Measurements from ENCODE around the gene HINFP. TPM values are rescaled to one million over a fixed set of nuclear protein-coding genes. Genes with fewer than 3 reads are reported as not detected.

The HINFP gene
- polyA plus RNA-seq, 2 donors, result 9.1 to 16.0 TPM

DNA sequence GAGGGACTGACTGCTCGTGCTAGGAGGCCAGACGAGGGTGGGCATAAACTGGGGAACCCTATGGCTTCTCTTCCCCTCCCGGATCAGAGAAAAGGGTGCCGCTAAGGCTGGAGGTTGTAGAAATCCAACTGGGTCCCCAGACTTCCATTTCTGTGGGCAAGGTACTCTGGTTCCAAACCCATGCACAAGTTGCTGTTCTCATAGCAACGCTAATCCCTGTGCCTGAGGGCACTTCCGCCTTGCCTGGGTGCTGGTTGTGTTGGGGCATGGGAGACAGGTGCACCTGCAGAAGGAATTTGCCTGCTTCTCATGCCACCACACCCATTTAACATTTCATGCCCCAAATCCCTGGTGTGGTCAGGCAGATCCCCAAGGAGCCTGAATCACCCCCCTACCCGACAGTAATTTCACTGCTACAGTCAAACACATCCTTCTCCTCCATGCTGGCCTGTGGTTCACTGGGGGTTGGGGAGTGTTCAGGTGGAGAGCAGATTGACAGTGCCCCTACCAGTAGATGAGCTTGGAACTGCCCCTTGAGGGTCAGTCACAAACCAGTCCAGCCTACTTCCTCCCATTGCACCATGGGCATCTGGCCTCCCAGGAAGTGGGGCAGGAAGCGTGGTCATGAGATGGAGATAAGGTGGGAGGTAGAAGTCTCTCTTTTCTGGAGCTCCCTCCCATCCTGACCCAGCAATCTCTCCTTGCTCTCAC is 13.1 kb upstream of the HINFP start:
- peak overlapping the region; percentile 75 to 85 for H3K4me3 ChIP-seq (ENCODE audit: low read depth in 1 of 2, low read length in 2 of 2)
- peaks cover 6 to 18% of the 10 kb centered on the region in 2 donors for H3K4me1 ChIP-seq (ENCODE audit: control insufficient read depth in 2 of 2, insufficient read depth in 2 of 2, low read length in 1 of 2)
- H3K36me3 ChIP-seq (ENCODE audit: control insufficient read depth in 2 of 2, insufficient read depth in 2 of 2, low read length in 1 of 2), result peaks cover 0 to 24% of the 10 kb centered on the region in 2 donors
- H3K9me3 ChIP-seq (ENCODE audit: control insufficient read depth in 2 of 2, insufficient read depth in 1 of 2, low read depth in 1 of 2, low read length in 1 of 2), result no peaks in the 10 kb centered on the region
- peak overlapping the region; percentile 84 to 85 for H3K27ac ChIP-seq (ENCODE audit: low read depth in 2 of 2, low read length in 1 of 2)
- 15 to 17% methylated on average over 8 of the region's 8 CpGs for WGBS, 2 donors
- no peaks in the 10 kb centered on the region for H3K27me3 ChIP-seq (ENCODE audit: control insufficient read depth in 1 of 2, insufficient read depth in 2 of 2, low read length in 2 of 2)

- H3K36me3 ChIP-seq (ENCODE audit: control insufficient read depth in 2 of 2, insufficient read depth in 2 of 2, low read length in 1 of 2), result peaks cover 0 to 29% of the 10 kb centered on the region in 2 donors
- peak overlapping the region in 1 of 2 donors; percentile 75 for H3K4me3 ChIP-seq (ENCODE audit: low read depth in 1 of 2, low read length in 2 of 2)
- H3K27ac ChIP-seq (ENCODE audit: low read depth in 2 of 2, low read length in 1 of 2), result peak overlapping the region in 1 of 2 donors; percentile 85
- no peaks in the 10 kb centered on the region for H3K27me3 ChIP-seq (ENCODE audit: control insufficient read depth in 1 of 2, insufficient read depth in 2 of 2, low read length in 2 of 2)
- H3K4me1 ChIP-seq (ENCODE audit: control insufficient read depth in 2 of 2, insufficient read depth in 2 of 2, low read length in 1 of 2), result peaks cover 6 to 18% of the 10 kb centered on the region in 2 donors
- 77 to 87% methylated on average over 2 of the region's 2 CpGs for WGBS, 2 donors
- H3K9me3 ChIP-seq (ENCODE audit: control insufficient read depth in 2 of 2, insufficient read depth in 1 of 2, low read depth in 1 of 2, low read length in 1 of 2), result no peaks in the 10 kb centered on the region
Observed at GRCh38 chr11:119108857-119109221, 12.5 kb upstream of the HINFP start.

- H3K27ac ChIP-seq (ENCODE audit: low read depth in 2 of 2, low read length in 1 of 2), result no peak overlapping the region
- H3K4me1 ChIP-seq (ENCODE audit: control insufficient read depth in 2 of 2, insufficient read depth in 2 of 2, low read length in 1 of 2), result peaks cover 6 to 18% of the 10 kb centered on the region in 2 donors
- H3K36me3 ChIP-seq (ENCODE audit: control insufficient read depth in 2 of 2, insufficient read depth in 2 of 2, low read length in 1 of 2), result peaks cover 0 to 32% of the 10 kb centered on the region in 2 donors
- no peak overlapping the region for H3K4me3 ChIP-seq (ENCODE audit: low read depth in 1 of 2, low read length in 2 of 2)
- WGBS, 2 donors, result 93% methylated on average over 3 of the region's 3 CpGs
- no peaks in the 10 kb centered on the region for H3K9me3 ChIP-seq (ENCODE audit: control insufficient read depth in 2 of 2, insufficient read depth in 1 of 2, low read depth in 1 of 2, low read length in 1 of 2)
- H3K27me3 ChIP-seq (ENCODE audit: control insufficient read depth in 1 of 2, insufficient read depth in 2 of 2, low read length in 2 of 2), result no peaks in the 10 kb centered on the region
Observed at GRCh38 chr11:119109843-119110242, 11.5 kb upstream of the HINFP start.

DNA sequence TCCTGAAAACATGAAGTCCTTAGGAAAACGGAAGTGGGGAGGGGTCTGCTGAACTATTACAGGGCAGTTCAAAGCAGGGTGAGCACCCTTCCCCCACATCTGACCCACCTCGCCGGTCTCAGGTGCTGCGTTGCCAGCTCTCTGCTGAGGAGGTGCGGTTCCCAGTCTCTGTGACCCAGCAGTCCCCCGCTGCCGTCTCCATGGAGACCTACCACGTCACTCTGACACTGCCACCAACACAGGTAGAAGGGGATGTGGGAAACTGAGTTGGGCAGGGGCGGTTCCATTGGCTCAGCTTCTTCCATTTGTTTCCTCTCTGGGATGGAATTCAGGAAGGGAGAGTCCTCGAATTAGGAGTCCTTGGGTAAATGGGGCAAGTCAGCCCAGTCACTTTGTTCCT is 10.9 kb upstream of the HINFP start:
- Histone ChIP-seq H3K27me3 (ENCODE audit: control insufficient read depth in 1 of 2, insufficient read depth in 2 of 2, low read length in 2 of 2) (no peaks in the 10 kb centered on the region), H3K9me3 (ENCODE audit: control insufficient read depth in 2 of 2, insufficient read depth in 1 of 2, low read depth in 1 of 2, low read length in 1 of 2) (no peaks in the 10 kb centered on the region), H3K4me1 (ENCODE audit: control insufficient read depth in 2 of 2, insufficient read depth in 2 of 2, low read length in 1 of 2) (peaks cover 6 to 18% of the 10 kb centered on the region in 2 donors), H3K27ac (ENCODE audit: low read depth in 2 of 2, low read length in 1 of 2) (no peak overlapping the region), H3K36me3 (ENCODE audit: control insufficient read depth in 2 of 2, insufficient read depth in 2 of 2, low read length in 1 of 2) (peaks cover 0 to 32% of the 10 kb centered on the region in 2 donors), H3K4me3 (ENCODE audit: low read depth in 1 of 2, low read length in 2 of 2) (no peak overlapping the region)
- WGBS, 2 donors, result 84 to 87% methylated on average over 10 of the region's 10 CpGs

DNA sequence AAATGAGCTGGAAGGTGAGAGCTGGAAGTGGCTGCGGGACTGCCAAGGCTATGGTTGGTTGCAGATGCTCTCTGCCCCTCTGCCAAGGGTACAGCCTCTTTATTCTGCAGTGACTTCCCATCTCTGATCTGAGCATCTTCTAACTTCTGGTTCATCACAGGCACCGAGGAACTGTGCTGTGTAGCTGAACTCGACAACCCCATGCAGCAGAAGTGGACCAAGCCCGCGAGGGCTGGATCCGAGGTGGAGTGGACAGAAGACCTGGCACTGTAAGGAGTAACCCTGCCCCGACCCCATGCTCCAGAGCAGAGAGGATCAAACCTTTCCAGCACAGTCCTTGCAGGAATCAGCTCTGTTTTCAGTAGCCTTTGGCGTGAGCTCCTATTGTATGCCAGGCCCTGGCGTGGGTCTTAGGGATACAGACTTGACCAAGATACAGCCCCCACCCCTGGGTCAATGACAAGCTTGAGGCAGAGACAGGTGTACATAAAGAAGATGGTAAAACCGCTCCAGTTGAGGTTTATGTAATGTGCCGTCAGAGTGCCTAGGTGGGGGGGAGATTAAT is 9.9 kb upstream of the HINFP start:
- H3K4me3 ChIP-seq (ENCODE audit: low read depth in 1 of 2, low read length in 2 of 2), result no peak overlapping the region
- 95 to 97% methylated on average over 11 of the region's 11 CpGs for WGBS, 2 donors
- H3K4me1 ChIP-seq (ENCODE audit: control insufficient read depth in 2 of 2, insufficient read depth in 2 of 2, low read length in 1 of 2), result peaks cover 6 to 18% of the 10 kb centered on the region in 2 donors
- H3K36me3 ChIP-seq (ENCODE audit: control insufficient read depth in 2 of 2, insufficient read depth in 2 of 2, low read length in 1 of 2), result peaks cover 3 to 36% of the 10 kb centered on the region in 2 donors
- no peaks in the 10 kb centered on the region for H3K9me3 ChIP-seq (ENCODE audit: control insufficient read depth in 2 of 2, insufficient read depth in 1 of 2, low read depth in 1 of 2, low read length in 1 of 2)
- peak overlapping the region in 1 of 2 donors; percentile 26 for H3K27ac ChIP-seq (ENCODE audit: low read depth in 2 of 2, low read length in 1 of 2)
- no peaks in the 10 kb centered on the region for H3K27me3 ChIP-seq (ENCODE audit: control insufficient read depth in 1 of 2, insufficient read depth in 2 of 2, low read length in 2 of 2)

- H3K36me3 ChIP-seq (ENCODE audit: control insufficient read depth in 2 of 2, insufficient read depth in 2 of 2, low read length in 1 of 2), result peaks cover 3 to 36% of the 10 kb centered on the region in 2 donors
- H3K27ac ChIP-seq (ENCODE audit: low read depth in 2 of 2, low read length in 1 of 2), result no peak overlapping the region
- no peak overlapping the region for H3K4me3 ChIP-seq (ENCODE audit: low read depth in 1 of 2, low read length in 2 of 2)
- no peaks in the 10 kb centered on the region for H3K27me3 ChIP-seq (ENCODE audit: control insufficient read depth in 1 of 2, insufficient read depth in 2 of 2, low read length in 2 of 2)
- H3K4me1 ChIP-seq (ENCODE audit: control insufficient read depth in 2 of 2, insufficient read depth in 2 of 2, low read length in 1 of 2), result peaks cover 6 to 14% of the 10 kb centered on the region in 2 donors
- 88 to 91% methylated on average over 12 of the region's 12 CpGs for WGBS, 2 donors
- no peaks in the 10 kb centered on the region for H3K9me3 ChIP-seq (ENCODE audit: control insufficient read depth in 2 of 2, insufficient read depth in 1 of 2, low read depth in 1 of 2, low read length in 1 of 2)
Observed at GRCh38 chr11:119112314-119113020, 8.9 kb upstream of the HINFP start.

DNA sequence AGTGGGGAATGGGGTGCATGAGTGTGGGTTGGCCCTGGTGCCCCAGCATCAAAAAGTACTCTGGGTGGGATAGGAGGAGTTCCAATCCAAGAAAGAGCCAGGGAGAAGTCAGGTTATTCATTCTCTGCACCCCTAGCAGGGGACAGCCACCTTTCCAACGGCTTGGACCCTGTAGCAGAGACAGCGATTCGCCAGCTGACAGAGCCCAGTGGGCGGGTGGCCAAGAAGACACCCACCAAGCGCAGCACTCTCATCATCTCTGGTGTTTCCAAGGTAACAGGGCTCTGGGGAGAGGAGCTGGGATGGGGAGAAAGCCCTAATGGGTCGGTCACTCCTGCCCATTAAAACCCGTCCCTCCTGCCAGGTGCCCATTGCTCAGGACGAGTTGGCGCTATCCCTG is 7.7 kb upstream of the HINFP start:
- H3K27me3 ChIP-seq (ENCODE audit: control insufficient read depth in 1 of 2, insufficient read depth in 2 of 2, low read length in 2 of 2), result no peaks in the 10 kb centered on the region
- no peak overlapping the region for H3K4me3 ChIP-seq (ENCODE audit: low read depth in 1 of 2, low read length in 2 of 2)
- peaks cover 3 to 10% of the 10 kb centered on the region in 2 donors for H3K4me1 ChIP-seq (ENCODE audit: control insufficient read depth in 2 of 2, insufficient read depth in 2 of 2, low read length in 1 of 2)
- peaks cover 3 to 36% of the 10 kb centered on the region in 2 donors for H3K36me3 ChIP-seq (ENCODE audit: control insufficient read depth in 2 of 2, insufficient read depth in 2 of 2, low read length in 1 of 2)
- no peak overlapping the region for H3K27ac ChIP-seq (ENCODE audit: low read depth in 2 of 2, low read length in 1 of 2)
- WGBS, 2 donors, result 94 to 97% methylated on average over 9 of the region's 9 CpGs
- no peaks in the 10 kb centered on the region for H3K9me3 ChIP-seq (ENCODE audit: control insufficient read depth in 2 of 2, insufficient read depth in 1 of 2, low read depth in 1 of 2, low read length in 1 of 2)

DNA sequence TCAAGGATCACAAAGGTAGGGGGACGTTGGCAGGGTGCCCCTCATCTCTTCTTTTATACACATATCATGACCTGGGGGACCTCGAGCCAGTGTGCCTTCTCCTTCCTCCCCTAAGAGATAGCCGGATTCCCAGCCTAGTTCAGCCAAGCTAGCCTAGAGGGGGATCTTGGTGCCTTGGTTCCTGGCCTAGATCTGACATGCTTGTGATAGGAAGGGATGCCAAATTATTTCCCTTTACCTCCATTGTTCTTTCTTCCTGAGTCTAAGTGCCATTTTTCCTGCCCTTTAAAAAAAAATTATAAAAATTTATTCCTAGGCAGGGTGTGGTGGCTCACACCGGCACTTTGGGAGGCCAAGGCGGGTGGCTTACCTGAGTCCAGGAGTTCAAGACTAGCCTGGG is 7.0 kb upstream of the HINFP start:
- Histone ChIP-seq H3K36me3 (ENCODE audit: control insufficient read depth in 2 of 2, insufficient read depth in 2 of 2, low read length in 1 of 2) (peaks cover 3 to 36% of the 10 kb centered on the region in 2 donors), H3K4me3 (ENCODE audit: low read depth in 1 of 2, low read length in 2 of 2) (no peak overlapping the region), H3K27me3 (ENCODE audit: control insufficient read depth in 1 of 2, insufficient read depth in 2 of 2, low read length in 2 of 2) (no peaks in the 10 kb centered on the region), H3K4me1 (ENCODE audit: control insufficient read depth in 2 of 2, insufficient read depth in 2 of 2, low read length in 1 of 2) (peaks cover 0 to 4% of the 10 kb centered on the region in 2 donors), H3K27ac (ENCODE audit: low read depth in 2 of 2, low read length in 1 of 2) (no peak overlapping the region), H3K9me3 (ENCODE audit: control insufficient read depth in 2 of 2, insufficient read depth in 1 of 2, low read depth in 1 of 2, low read length in 1 of 2) (no peaks in the 10 kb centered on the region)
- 84 to 88% methylated on average over 5 of the region's 5 CpGs for WGBS, 2 donors

DNA sequence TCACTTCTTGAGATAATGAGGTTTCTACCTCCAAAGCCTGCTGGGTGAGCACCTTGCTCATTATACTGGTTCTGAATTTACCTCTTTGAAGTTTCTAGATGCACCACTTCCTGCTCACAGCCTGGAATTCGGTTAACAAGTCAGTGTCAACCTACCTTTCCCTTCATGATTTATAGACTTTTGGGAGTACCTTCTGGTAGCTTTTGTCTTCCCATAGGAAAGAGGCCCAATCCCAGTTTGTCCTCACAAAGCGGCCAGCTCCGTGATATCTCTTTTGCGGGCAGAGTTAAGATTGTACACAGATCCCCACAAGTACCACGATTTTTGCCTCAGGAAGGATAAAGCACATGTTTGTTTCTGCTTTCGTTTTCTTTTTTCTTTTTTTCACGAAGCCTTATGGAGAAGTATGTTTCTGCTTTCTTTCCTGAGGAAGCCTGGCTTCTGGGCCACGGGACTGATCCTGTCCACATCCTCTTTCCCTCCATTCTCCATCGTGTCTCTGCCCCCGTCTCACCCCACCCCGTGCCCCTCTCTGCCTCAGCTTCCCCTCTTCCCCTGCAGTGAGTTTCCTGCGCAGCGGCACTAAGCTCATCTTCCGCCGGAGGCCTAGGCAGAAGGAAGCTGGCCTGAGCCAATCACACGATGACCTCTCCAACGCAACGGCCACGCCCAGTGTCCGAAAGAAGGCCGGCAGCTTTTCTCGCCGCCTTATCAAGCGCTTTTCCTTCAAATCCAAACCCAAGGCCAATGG is 5.7 kb upstream of the HINFP start:
- Histone ChIP-seq H3K4me3 (ENCODE audit: low read depth in 1 of 2, low read length in 2 of 2) (no peak overlapping the region), H3K27me3 (ENCODE audit: control insufficient read depth in 1 of 2, insufficient read depth in 2 of 2, low read length in 2 of 2) (no peaks in the 10 kb centered on the region), H3K9me3 (ENCODE audit: control insufficient read depth in 2 of 2, insufficient read depth in 1 of 2, low read depth in 1 of 2, low read length in 1 of 2) (no peaks in the 10 kb centered on the region), H3K27ac (ENCODE audit: low read depth in 2 of 2, low read length in 1 of 2) (peak overlapping the region in 1 of 2 donors; percentile 14), H3K4me1 (ENCODE audit: control insufficient read depth in 2 of 2, insufficient read depth in 2 of 2, low read length in 1 of 2) (peaks cover 0 to 4% of the 10 kb centered on the region in 2 donors), H3K36me3 (ENCODE audit: control insufficient read depth in 2 of 2, insufficient read depth in 2 of 2, low read length in 1 of 2) (peaks cover 3 to 33% of the 10 kb centered on the region in 2 donors)
- 70 to 71% methylated on average over 24 of the region's 24 CpGs for WGBS, 2 donors

All from esophagus (tissue), 2 donors.